C4-2B (cell line): ENCODE results near the gene WDR83.

ENCODE experiments used
- ZFX ChIP-seq: fragments of 450-650 bp; IDR thresholded peaks from 2 replicates; pipeline ENCODE4 v1.6.1; 2017
- TF ChIP-seq, protein P1 (sequence below): fragments of 450-650 bp; conservative IDR thresholded peaks from 2 replicates; pipeline ENCODE4 v1.5.1; 2017; ENCODE audit warnings: mild to moderate bottlenecking

DNA sequence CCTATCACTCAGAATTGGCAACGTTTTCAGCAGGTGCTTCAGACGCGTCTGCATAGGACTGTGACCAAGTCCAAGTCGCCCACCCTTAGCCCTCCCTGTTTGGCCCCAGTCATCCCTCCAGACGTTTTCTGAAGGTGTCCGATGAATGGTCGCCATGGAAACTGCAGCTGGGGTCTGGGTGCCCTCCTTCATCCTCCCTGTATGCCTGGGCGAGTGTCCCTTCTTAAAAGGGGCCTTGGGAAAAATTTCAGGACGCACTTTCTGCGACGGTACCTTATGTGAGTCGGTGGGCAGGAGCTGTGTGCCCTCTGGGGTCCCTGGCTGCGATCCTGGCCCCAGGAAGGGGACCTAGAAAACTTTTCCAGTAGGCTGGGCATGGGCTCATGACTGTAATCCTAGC, 25.2 kb upstream of the WDR83 start:
- TF ChIP-seq, protein P1, sequence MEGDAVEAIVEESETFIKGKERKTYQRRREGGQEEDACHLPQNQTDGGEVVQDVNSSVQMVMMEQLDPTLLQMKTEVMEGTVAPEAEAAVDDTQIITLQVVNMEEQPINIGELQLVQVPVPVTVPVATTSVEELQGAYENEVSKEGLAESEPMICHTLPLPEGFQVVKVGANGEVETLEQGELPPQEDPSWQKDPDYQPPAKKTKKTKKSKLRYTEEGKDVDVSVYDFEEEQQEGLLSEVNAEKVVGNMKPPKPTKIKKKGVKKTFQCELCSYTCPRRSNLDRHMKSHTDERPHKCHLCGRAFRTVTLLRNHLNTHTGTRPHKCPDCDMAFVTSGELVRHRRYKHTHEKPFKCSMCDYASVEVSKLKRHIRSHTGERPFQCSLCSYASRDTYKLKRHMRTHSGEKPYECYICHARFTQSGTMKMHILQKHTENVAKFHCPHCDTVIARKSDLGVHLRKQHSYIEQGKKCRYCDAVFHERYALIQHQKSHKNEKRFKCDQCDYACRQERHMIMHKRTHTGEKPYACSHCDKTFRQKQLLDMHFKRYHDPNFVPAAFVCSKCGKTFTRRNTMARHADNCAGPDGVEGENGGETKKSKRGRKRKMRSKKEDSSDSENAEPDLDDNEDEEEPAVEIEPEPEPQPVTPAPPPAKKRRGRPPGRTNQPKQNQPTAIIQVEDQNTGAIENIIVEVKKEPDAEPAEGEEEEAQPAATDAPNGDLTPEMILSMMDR = no peak
- no peak for TF ChIP-seq ZFX
